ENCODE results near the gene CBR1. TPM values are rescaled to one million over a fixed set of nuclear protein-coding genes. Genes with fewer than 3 reads are reported as not detected.

The CBR1 gene
- total and polyA plus RNA-seq, 9 of the 15 experiments (the other 6 are each of a cell fraction or from before 2014, with no cell fraction given), result 2.5 to 33.8 (median 15.1) TPM

DNA sequence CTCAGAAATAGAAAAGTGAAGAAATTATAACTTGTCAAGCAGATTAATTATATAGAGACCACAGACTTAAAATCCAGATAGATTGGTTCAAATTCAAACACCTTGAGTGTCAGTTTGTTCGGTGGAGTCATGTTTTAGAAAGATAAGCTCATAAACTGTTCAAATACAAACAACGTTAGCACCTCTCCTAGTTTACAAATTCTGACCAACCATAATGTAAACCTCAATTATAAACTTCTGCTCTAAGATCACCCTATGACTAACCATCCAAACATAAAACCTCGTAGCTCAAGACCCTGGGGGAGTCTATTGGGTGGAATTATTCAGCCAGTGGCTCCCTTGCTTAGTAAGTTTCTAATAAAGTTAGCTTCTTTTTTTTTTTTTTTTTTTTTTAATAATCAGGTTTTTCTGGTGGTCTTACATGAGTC, 12.4 kb downstream of the CBR1 start (continued):
- TF ChIP-seq ETS2 (tag; IDR thresholded peaks at IDR 0.05; ENCODE audit: borderline replicate concordance, poor library complexity, severe bottlenecking) (no peak), ARID1B (IDR thresholded peaks at IDR 0.05) (peak; percentile 42), MCM5 (IDR thresholded peaks at IDR 0.05; ENCODE audit: low read depth) (no peak), NR3C1 (CRISPR knock-in tag; IDR thresholded peaks at IDR 0.05) (no peak), ZFX (CRISPR knock-in tag; IDR thresholded peaks at IDR 0.05) (no peak), PCBP2 (IDR thresholded peaks at IDR 0.05; ENCODE audit: low read depth, low read length, poor library complexity, severe bottlenecking) (no peak), ARNT (IDR thresholded peaks at IDR 0.05) (no peak), PHB (CRISPR knock-in tag; IDR thresholded peaks at IDR 0.05) (no peak), NCOR1 (IDR thresholded peaks at IDR 0.05) (peak; percentile 17; the same call in 1 of the 2 replicates), BACH1 (tag; IDR thresholded peaks at IDR 0.05) (no peak), KAT8 (IDR thresholded peaks at IDR 0.05; ENCODE audit: low read depth) (no peak), CHCHD3 (CRISPR knock-in tag; IDR thresholded peaks at IDR 0.05) (no peak), CEBPB (tag; IDR thresholded peaks at IDR 0.05) (no peak), ARHGAP35 (IDR thresholded peaks at IDR 0.05; ENCODE audit: partially characterized antibody) (no peak), FOSL1 (tag; conservative IDR thresholded peaks at IDR 0.05) (0 out of 2 replicates have a peak, but pooled peaks have one; percentile 10), KLF13 (tag; IDR thresholded peaks at IDR 0.05; ENCODE audit: borderline replicate concordance, low read depth) (no peak), ZNF507 (tag; conservative IDR thresholded peaks at IDR 0.05) (no peak), ZNF239 (CRISPR knock-in tag; IDR thresholded peaks at IDR 0.05) (no peak), TAL1 (IDR thresholded peaks at IDR 0.05) (peak; percentile 55), TOE1 (IDR thresholded peaks at IDR 0.05; ENCODE audit: borderline replicate concordance) (no peak), TOE1 (CRISPR knock-in tag; IDR thresholded peaks at IDR 0.05; ENCODE audit: borderline replicate concordance, low read depth) (no peak), ZNF124 (CRISPR knock-in tag; IDR thresholded peaks at IDR 0.05) (no peak), NFE2 (IDR thresholded peaks at IDR 0.05; ENCODE audit: low read depth) (no peak)
- TF ChIP-seq, protein P1, sequence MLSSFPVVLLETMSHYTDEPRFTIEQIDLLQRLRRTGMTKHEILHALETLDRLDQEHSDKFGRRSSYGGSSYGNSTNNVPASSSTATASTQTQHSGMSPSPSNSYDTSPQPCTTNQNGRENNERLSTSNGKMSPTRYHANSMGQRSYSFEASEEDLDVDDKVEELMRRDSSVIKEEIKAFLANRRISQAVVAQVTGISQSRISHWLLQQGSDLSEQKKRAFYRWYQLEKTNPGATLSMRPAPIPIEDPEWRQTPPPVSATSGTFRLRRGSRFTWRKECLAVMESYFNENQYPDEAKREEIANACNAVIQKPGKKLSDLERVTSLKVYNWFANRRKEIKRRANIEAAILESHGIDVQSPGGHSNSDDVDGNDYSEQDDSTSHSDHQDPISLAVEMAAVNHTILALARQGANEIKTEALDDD (IDR thresholded peaks at IDR 0.05), result peak; percentile 55
- TF ChIP-seq, protein P2, sequence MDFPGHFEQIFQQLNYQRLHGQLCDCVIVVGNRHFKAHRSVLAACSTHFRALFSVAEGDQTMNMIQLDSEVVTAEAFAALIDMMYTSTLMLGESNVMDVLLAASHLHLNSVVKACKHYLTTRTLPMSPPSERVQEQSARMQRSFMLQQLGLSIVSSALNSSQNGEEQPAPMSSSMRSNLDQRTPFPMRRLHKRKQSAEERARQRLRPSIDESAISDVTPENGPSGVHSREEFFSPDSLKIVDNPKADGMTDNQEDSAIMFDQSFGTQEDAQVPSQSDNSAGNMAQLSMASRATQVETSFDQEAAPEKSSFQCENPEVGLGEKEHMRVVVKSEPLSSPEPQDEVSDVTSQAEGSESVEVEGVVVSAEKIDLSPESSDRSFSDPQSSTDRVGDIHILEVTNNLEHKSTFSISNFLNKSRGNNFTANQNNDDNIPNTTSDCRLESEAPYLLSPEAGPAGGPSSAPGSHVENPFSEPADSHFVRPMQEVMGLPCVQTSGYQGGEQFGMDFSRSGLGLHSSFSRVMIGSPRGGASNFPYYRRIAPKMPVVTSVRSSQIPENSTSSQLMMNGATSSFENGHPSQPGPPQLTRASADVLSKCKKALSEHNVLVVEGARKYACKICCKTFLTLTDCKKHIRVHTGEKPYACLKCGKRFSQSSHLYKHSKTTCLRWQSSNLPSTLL (IDR thresholded peaks at IDR 0.05), result no peak
- TF ChIP-seq, protein P3, sequence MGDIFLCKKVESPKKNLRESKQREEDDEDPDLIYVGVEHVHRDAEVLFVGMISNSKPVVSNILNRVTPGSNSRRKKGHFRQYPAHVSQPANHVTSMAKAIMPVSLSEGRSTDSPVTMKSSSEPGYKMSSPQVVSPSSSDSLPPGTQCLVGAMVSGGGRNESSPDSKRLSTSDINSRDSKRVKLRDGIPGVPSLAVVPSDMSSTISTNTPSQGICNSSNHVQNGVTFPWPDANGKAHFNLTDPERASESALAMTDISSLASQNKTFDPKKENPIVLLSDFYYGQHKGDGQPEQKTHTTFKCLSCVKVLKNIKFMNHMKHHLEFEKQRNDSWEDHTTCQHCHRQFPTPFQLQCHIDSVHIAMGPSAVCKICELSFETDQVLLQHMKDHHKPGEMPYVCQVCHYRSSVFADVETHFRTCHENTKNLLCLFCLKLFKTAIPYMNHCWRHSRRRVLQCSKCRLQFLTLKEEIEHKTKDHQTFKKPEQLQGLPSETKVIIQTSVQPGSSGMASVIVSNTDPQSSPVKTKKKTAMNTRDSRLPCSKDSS (IDR thresholded peaks at IDR 0.05; ENCODE audit: low read depth, partially characterized antibody), result no peak
- TF ChIP-seq, protein P4, sequence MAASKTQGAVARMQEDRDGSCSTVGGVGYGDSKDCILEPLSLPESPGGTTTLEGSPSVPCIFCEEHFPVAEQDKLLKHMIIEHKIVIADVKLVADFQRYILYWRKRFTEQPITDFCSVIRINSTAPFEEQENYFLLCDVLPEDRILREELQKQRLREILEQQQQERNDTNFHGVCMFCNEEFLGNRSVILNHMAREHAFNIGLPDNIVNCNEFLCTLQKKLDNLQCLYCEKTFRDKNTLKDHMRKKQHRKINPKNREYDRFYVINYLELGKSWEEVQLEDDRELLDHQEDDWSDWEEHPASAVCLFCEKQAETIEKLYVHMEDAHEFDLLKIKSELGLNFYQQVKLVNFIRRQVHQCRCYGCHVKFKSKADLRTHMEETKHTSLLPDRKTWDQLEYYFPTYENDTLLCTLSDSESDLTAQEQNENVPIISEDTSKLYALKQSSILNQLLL (CRISPR knock-in tag; IDR thresholded peaks at IDR 0.05; ENCODE audit: borderline replicate concordance), result no peak

Data from K562 (cell line).